Mucosa of descending colon (tissue), 3 donors: Measurements from ENCODE around the gene FAM237B. TPM values are rescaled to one million over a fixed set of nuclear protein-coding genes. Genes with fewer than 3 reads are reported as not detected.

ENCODE experiments used
- ATAC-seq: fragments of 200-7000 bp; cut with Tn5 transposase; one replicate; pipeline ENCODE4 v1.9.1; 2020; ENCODE audit warnings: mild to moderate bottlenecking, moderate library complexity
- DNase-seq, 3 donors: peaks; one replicate each; pipeline ENCODE4 v3.0.0-alpha.2; 2020
- H3K36me3 ChIP-seq: fragments of 200-600 bp; one replicate; pipeline ENCODE4 v1.8.0; 2021; ENCODE audit warnings: low read depth, mild to moderate bottlenecking
- H3K4me1 ChIP-seq: fragments of 200-600 bp; one replicate; pipeline ENCODE4 v1.8.0; 2021; ENCODE audit warnings: low read depth, mild to moderate bottlenecking
- H3K4me3 ChIP-seq: fragments of 200-600 bp; one replicate; pipeline ENCODE4 v1.8.0; 2021; ENCODE audit warnings: mild to moderate bottlenecking
- H3K9me3 ChIP-seq: fragments of 200-600 bp; one replicate; pipeline ENCODE4 v1.8.0; 2021; ENCODE audit warnings: mild to moderate bottlenecking
- CTCF ChIP-seq: fragments of 200-600 bp; IDR thresholded peaks from one replicate; pipeline ENCODE4 v1.8.0; 2022; ENCODE audit warnings: antibody characterized with exemption, mild to moderate bottlenecking
- intact Hi-C, 2 donors: fragments of 100-400 bp; cut with DNase I in 1 of 2; cut with micrococcal nuclease in 1 of 2; formaldehyde crosslinking; loops; one replicate each; pipeline versions ENCODE4 v1.11.0 to v1.11.1; 2022; cut with DNase I, micrococcal nuclease
- total RNA-seq, 3 donors: library from RNA; stranded (reverse); fragmentation: NEBNext Ultra II Directional in 2 of 3; extraction: Animal tissue kit (Norgen Biotek cat#: 25700) in 2 of 3; gene quantifications; one replicate each; pipeline versions ENCODE4 v1.2.1 to v1.2.4, GENCODE V29; 2021 to 2023
- donor health status: DM: no; HTN: no; CAD: no; lungs with moderate emphysema.
- donor health status: DM: no; HTN: no; CAD: no.
- donor health status: DM: no; HTN: yes; CAD: no.

The FAM237B gene
- total RNA-seq, 3 donors from 2014 or later = not detected

DNA sequence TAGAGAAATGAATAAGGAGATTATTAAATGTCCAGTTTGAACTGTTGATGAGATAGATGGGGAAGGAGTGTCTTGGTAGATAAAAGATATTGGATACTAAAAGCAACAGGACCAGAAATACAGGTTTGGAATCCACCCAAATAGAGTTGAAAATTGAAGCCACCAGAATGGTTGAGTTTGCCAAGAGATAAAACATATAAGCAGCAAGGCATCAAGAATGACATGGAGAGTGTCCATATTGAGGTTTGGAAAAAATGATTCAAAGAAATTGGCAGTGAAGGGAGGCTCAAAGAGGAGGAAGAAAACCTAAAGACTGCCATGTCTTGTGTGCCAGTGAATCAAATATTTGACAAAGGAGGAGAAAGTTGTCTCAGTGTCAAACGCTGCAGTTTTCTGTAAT is 51.9 kb downstream of the FAM237B start:
- no peak for DNase-seq
- H3K4me1 ChIP-seq = no peaks in the 10 kb centered on the region
- ATAC-seq = no peak
- intact Hi-C loops = loop anchor here (10.0 kb wide), 2 partner anchors 104 to 114 kb away; partner anchors contain the start of gene STEAP1 (in 1 of the 2)
- no peaks in the 10 kb centered on the region for H3K36me3 ChIP-seq
- no peaks in the 10 kb centered on the region for H3K9me3 ChIP-seq
- no peak for TF ChIP-seq CTCF
- H3K4me3 ChIP-seq = no peak overlapping the region

DNA sequence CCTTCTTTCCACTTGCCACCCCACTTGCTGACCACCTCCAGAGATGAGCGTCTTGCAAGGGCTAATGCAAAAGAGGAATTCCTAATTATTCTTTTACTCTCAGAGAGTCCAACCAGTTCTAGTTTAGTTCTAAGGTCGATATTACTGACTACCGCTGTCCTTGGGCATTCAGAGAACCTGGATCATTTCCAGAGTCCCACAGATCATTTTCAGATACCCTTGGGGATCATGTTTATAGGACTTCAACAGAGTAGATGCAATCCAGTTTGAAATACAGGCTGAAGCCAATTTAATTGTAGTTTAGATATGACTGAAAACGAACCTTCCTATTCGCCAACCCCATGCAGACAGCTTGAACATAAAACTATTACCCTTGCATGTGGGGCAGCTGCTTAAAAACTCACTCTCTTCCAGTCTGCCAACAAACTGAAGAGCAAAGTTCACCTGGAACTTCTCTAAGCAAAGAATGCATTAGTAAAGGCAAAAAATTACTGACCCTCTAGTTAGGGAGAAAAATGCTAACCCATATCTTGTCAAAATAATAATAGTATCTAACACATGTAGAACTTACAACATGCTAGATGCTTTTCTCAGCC is 53.7 kb downstream of the FAM237B start:
- no peak for ATAC-seq
- intact Hi-C loops = loop anchor here (10.0 kb wide), 2 partner anchors 103 to 113 kb away; partner anchors contain the start of gene STEAP1 (in 1 of the 2)
- no peaks in the 10 kb centered on the region for H3K36me3 ChIP-seq

GRCh38 chr7:90266808-90267207 is 54.3 kb downstream of the FAM237B start:
- no peak for ATAC-seq
- intact Hi-C loops = loop anchor here (10.0 kb wide), 2 partner anchors 102 to 112 kb away; partner anchors contain the start of gene STEAP1 (in 1 of the 2)
- DNase-seq = no peak
- no peaks in the 10 kb centered on the region for H3K36me3 ChIP-seq
- H3K9me3 ChIP-seq = no peaks in the 10 kb centered on the region
- H3K4me3 ChIP-seq = no peak overlapping the region
- H3K4me1 ChIP-seq = no peaks in the 10 kb centered on the region
- no peak for TF ChIP-seq CTCF

More for the DNA sequence above, 53.7 kb downstream of the FAM237B start:
- Histone ChIP-seq H3K9me3 (no peaks in the 10 kb centered on the region), H3K4me1 (no peaks in the 10 kb centered on the region), H3K4me3 (no peak overlapping the region)
- DNase-seq = no peak
- no peak for TF ChIP-seq CTCF

Other genes with a start within 250 kb of the FAM237B start
- 10 to 100 TPM; 15.9 to 24.6 (median 24.5) TPM for gene STEAP1, start 166.8 kb downstream of the FAM237B start, total RNA-seq
- gene STEAP2, start 109.6 kb downstream of the FAM237B start, total RNA-seq = 10 to 100 TPM; 22.2 to 26.3 (median 23.1) TPM
- gene CFAP69, start 76.1 kb downstream of the FAM237B start, total RNA-seq = 1 to 10 TPM; 4.2 to 7.2 (median 4.5) TPM
- gene GTPBP10, start 25.4 kb upstream of the FAM237B start, total RNA-seq = 10 to 100 TPM; 24.9 to 27.8 (median 26.0) TPM
- 10 to 100 TPM; 43.4 to 66.6 (median 55.4) TPM for gene CLDN12, start 82.2 kb upstream of the FAM237B start, total RNA-seq
- gene PTTG1IP2, start 148.3 kb upstream of the FAM237B start, total RNA-seq = not detected